Nephron (organoid): ENCODE measurements around the gene KRTAP5-1.

Source experiments
- H3K27ac Mint-ChIP-seq, 3 experiments: 2 replicates each; pipeline ENCODE4 v1.8.0; 2020; ENCODE audit warnings: mixed read lengths in 3 of 3, mild to moderate bottlenecking in 2 of 3, moderate library complexity in 1 of 3
- H3K27me3 Mint-ChIP-seq: 2 replicates; pipeline ENCODE4 v1.8.0; 2021; ENCODE audit warnings: low read depth, mild to moderate bottlenecking, moderate library complexity, mixed read lengths
- H3K36me3 Mint-ChIP-seq: 2 replicates; pipeline ENCODE4 v1.8.0; 2020; ENCODE audit warnings: low read depth, mixed read lengths
- H3K4me1 Mint-ChIP-seq: 2 replicates; pipeline ENCODE4 v1.8.0; 2020; ENCODE audit warnings: mixed read lengths
- H3K4me3 Mint-ChIP-seq, 3 experiments: 2 replicates each; pipeline ENCODE4 v1.8.0; 2020; ENCODE audit warnings: mild to moderate bottlenecking in 3 of 3, mixed read lengths in 3 of 3, moderate library complexity in 2 of 3
- H3K9me3 Mint-ChIP-seq: 2 replicates; pipeline ENCODE4 v1.8.0; 2020; ENCODE audit warnings: mixed read lengths
- TF ChIP-seq, protein P1 (sequence below), 3 experiments: fragments of 200-600 bp; sonication (generic); IDR thresholded peaks; one replicate each; pipeline ENCODE4 v1.5.0; 2021; ENCODE audit warnings: antibody characterized with exemption in 3 of 3; ENCODE audit not compliant: unreplicated experiment in 3 of 3

KRTAP5-1 gene

DNA sequence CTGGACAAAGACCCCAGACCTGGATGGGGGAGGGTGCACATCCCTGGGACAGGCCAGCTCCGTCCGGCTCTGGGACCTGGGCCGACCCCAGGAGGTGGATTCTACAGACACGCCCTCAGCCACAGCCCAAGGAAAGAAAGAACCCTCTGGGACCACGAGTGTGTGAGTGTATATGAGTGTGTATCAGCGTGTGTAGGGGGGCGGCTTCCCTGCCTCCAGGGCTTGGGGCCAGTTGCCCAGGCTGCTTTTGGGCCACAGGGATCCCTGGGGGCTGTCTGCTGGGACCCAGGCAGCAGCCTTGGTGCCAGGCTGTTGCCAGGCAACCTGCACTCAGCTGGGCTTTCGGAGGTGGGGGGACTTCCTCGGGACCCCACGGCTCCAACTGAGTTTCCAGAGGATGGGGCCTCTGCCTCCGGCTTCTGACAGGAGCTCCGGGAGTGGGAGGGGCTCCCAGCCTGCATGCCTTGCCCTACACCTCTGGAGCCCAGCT lies 21.9 kb downstream of the KRTAP5-1 start:
- H3K9me3 Mint-ChIP-seq = no peaks in the 10 kb centered on the region
- peaks cover 42% of the 10 kb centered on the region for H3K27me3 Mint-ChIP-seq
- no peaks in the 10 kb centered on the region for H3K36me3 Mint-ChIP-seq
- TF ChIP-seq, protein P1, sequence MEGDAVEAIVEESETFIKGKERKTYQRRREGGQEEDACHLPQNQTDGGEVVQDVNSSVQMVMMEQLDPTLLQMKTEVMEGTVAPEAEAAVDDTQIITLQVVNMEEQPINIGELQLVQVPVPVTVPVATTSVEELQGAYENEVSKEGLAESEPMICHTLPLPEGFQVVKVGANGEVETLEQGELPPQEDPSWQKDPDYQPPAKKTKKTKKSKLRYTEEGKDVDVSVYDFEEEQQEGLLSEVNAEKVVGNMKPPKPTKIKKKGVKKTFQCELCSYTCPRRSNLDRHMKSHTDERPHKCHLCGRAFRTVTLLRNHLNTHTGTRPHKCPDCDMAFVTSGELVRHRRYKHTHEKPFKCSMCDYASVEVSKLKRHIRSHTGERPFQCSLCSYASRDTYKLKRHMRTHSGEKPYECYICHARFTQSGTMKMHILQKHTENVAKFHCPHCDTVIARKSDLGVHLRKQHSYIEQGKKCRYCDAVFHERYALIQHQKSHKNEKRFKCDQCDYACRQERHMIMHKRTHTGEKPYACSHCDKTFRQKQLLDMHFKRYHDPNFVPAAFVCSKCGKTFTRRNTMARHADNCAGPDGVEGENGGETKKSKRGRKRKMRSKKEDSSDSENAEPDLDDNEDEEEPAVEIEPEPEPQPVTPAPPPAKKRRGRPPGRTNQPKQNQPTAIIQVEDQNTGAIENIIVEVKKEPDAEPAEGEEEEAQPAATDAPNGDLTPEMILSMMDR (IDR thresholded peaks at IDR 0.05; ENCODE audit: unreplicated experiment in 3 of 3) = no peak
- no peak overlapping the region for H3K27ac Mint-ChIP-seq
- H3K4me3 Mint-ChIP-seq = no peak overlapping the region
- H3K4me1 Mint-ChIP-seq = no peaks in the 10 kb centered on the region

DNA sequence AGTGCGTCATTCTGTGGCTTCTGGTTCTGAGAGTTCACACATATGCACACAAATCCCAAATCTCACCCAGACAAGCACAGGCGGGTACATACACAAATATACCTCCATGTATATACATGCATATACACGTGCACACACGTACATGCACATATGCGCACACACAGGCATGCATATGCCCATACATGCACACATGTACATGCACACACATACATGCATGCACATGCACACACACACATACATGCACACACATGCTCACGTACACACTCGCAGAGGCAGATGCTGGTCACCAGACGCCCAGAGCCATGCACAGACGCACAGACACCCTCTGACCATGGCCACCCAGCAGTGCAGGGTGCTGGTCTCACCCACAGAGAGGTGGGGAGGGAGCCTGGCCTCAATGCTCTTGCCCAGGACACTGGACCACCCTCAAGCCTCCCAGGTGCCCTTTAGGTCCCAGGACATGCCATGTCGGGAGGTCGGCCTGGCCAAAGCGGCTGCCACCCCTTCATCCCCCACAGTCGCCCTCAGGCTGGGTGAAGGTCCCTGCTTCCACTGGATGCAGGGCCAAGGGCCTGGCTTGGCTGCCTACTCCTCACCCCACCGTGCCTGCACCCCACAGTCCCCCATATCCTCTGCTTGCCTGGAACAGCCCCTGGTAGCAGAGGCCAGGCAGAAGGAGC lies 22.5 kb downstream of the KRTAP5-1 start:
- no peak overlapping the region for H3K27ac Mint-ChIP-seq
- H3K4me3 Mint-ChIP-seq = no peak overlapping the region
- no peaks in the 10 kb centered on the region for H3K9me3 Mint-ChIP-seq
- H3K4me1 Mint-ChIP-seq = no peaks in the 10 kb centered on the region
- no peaks in the 10 kb centered on the region for H3K36me3 Mint-ChIP-seq
- H3K27me3 Mint-ChIP-seq = peaks cover 47% of the 10 kb centered on the region
- TF ChIP-seq, protein P1 (IDR thresholded peaks at IDR 0.05; ENCODE audit: unreplicated experiment in 3 of 3) = no peak

DNA sequence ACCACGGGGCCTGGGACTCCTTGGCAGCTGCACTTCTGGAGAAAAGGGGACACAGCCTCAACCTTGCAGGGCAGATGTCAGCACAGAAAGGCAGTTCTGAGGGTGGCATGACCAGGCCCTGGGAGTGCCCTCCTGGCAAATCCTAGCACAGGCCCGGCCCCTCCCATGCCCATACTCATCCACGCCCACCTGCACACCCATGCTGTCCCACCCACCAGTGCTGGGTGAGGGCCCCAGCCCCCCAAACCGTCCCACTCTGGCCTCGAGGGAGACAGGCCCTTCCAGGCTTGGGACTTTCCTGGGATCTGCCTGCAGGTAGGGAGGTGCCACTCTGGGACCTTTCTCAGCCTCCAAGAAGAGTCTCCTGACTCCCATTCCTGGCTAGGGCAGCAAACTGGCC lies 23.1 kb downstream of the KRTAP5-1 start:
- H3K4me3 Mint-ChIP-seq = no peak overlapping the region
- no peaks in the 10 kb centered on the region for H3K9me3 Mint-ChIP-seq

DNA sequence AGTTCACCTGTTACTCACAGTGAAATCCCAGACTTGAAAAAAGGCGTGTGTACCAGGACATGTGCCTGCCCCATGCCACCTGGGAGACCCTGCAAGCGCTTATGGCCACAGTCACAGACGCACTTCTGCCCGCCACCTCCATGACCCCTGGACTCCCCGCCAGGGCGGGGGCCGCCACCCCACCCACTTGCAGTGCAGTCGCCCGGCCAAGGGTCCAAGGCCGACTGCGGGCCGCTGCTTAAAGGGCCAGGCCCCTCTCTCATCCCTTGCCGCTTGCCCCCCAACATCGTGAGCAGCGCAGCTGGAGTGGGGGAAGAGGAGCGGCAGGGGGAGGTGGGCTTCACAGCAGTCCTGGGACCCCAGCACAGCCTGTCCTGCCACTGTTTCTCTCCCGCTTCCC lies 23.8 kb downstream of the KRTAP5-1 start:
- Mint-ChIP-seq H3K36me3 (no peaks in the 10 kb centered on the region), H3K4me1 (no peaks in the 10 kb centered on the region), H3K27ac (no peak overlapping the region), H3K27me3 (peaks cover 43% of the 10 kb centered on the region), H3K4me3 (no peak overlapping the region), H3K9me3 (no peaks in the 10 kb centered on the region)
- TF ChIP-seq, protein P1 (IDR thresholded peaks at IDR 0.05; ENCODE audit: unreplicated experiment in 3 of 3) = no peak

More for the DNA sequence above, 23.1 kb downstream of the KRTAP5-1 start:
- Mint-ChIP-seq H3K4me1 (no peaks in the 10 kb centered on the region), H3K27me3 (peaks cover 46% of the 10 kb centered on the region), H3K27ac (no peak overlapping the region), H3K36me3 (no peaks in the 10 kb centered on the region)
- TF ChIP-seq, protein P1 (IDR thresholded peaks at IDR 0.05; ENCODE audit: unreplicated experiment in 3 of 3) = no peak

DNA sequence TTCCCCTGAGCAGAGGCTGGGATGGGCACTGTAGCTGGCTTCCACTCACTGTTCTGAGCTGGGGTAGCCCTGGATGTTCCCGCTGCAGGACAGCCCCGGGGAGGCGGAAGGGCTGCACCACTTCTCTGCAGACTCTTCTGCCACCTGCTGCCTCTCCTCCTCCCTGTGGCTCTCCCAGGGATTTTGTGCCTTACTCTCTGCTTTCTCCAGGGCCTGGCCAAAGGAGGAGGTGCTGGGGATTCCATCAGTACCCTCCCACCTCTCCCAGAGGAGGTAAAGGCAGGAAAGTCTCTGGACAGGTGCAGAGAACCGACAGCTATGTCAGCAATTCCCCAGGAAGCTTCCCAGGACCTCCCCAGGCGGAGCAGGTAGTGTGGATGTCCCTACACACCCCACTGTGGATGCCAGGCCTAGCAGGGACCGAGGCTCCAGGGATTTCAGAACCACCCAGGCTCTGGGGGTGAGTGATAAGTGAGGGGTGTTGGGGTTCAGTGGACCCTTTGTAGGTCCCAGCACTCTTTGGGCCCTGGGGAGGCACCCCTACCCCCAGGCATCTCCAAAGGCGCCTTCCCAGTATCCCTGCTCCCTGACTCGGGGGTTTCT lies 24.3 kb downstream of the KRTAP5-1 start:
- TF ChIP-seq, protein P1 (IDR thresholded peaks at IDR 0.05; ENCODE audit: unreplicated experiment in 3 of 3) = no peak
- Mint-ChIP-seq H3K27ac (no peak overlapping the region), H3K36me3 (no peaks in the 10 kb centered on the region), H3K4me3 (no peak overlapping the region), H3K4me1 (no peaks in the 10 kb centered on the region), H3K27me3 (peaks cover 44% of the 10 kb centered on the region), H3K9me3 (no peaks in the 10 kb centered on the region)
